Lung (tissue), 12 donors: Measurements from ENCODE around the gene NFKBIE. TPM values are rescaled to one million over a fixed set of nuclear protein-coding genes. Genes with fewer than 3 reads are reported as not detected.

Experiments
- ATAC-seq: fragments of 200-7000 bp; cut with Tn5 transposase; one replicate; pipeline ENCODE4 v1.9.1; 2020; ENCODE audit warnings: moderate number of reproducible peaks; ENCODE audit not compliant: insufficient read depth, low FRiP score
- DNase-seq, 3 donors: peaks; one replicate each; pipeline ENCODE4 v3.0.0-alpha.2; 2013 to 2017
- H3K27ac ChIP-seq, 2 donors: one replicate each; pipeline ENCODE4 v1.5.1; 2013; ENCODE audit warnings: mild to moderate bottlenecking in 2 of 2, moderate library complexity in 2 of 2, control low read depth in 1 of 2, inconsistent platforms in 1 of 2, low read depth in 1 of 2, low read length in 1 of 2
- H3K27me3 ChIP-seq, 3 donors: one replicate each; pipeline ENCODE4 v1.5.1; 2013; ENCODE audit warnings: low read length in 2 of 3; ENCODE audit not compliant: control insufficient read depth in 3 of 3, insufficient read depth in 3 of 3
- H3K36me3 ChIP-seq, 4 donors: one replicate each; pipeline ENCODE4 v1.5.1; 2013; ENCODE audit warnings: low read length in 4 of 4, mild to moderate bottlenecking in 1 of 4, moderate library complexity in 1 of 4; ENCODE audit not compliant: control insufficient read depth in 4 of 4, insufficient read depth in 4 of 4
- H3K4me1 ChIP-seq, 5 donors: one replicate each; pipeline ENCODE4 v1.5.1; 2013; ENCODE audit warnings: low read length in 5 of 5, mild to moderate bottlenecking in 2 of 5, moderate library complexity in 1 of 5; ENCODE audit not compliant: control insufficient read depth in 5 of 5, insufficient read depth in 5 of 5
- H3K4me3 ChIP-seq: one replicate; pipeline ENCODE4 v1.5.1; 2013; ENCODE audit warnings: mild to moderate bottlenecking, control low read depth, moderate library complexity
- H3K9ac ChIP-seq, 2 donors: one replicate each; pipeline ENCODE4 v1.5.1; 2013; ENCODE audit warnings: low read length in 2 of 2, control low read depth in 1 of 2; ENCODE audit not compliant: insufficient read depth in 1 of 2
- H3K9me3 ChIP-seq, 4 donors: one replicate each; pipeline ENCODE4 v1.5.1; 2013; ENCODE audit warnings: low read length in 3 of 4, mild to moderate bottlenecking in 1 of 4, moderate library complexity in 1 of 4; ENCODE audit not compliant: control insufficient read depth in 4 of 4, insufficient read depth in 3 of 4
- WGBS, 2 donors: extraction: QIAGEN DNeasy Blood & Tissue Kit; methylation state at CpG; one replicate each; pipeline ENCODE4 v1.1.7; 2013; 5-methylcytosine and 5-hydroxymethylcytosine counted together
- polyA plus RNA-seq, 2 donors: library from polyadenylated mRNA; stranded (reverse); fragments of 200-250 nt; gene quantifications; one replicate each; pipeline ENCODE4 v1.2.1, GENCODE V29; 2013
- total RNA-seq, 2 donors: library from RNA; depleted of rRNA in 1 of 2; stranded (reverse); fragments of >200 nt in 1 of 2; gene quantifications; one replicate each; pipeline ENCODE4 v1.2.1, GENCODE V29; 2014 to 2021
- TF ChIP-seq, protein P1 (sequence below): IDR thresholded peaks from 2 replicates; pipeline ENCODE4 v1.5.1; 2012; ENCODE audit warnings: mild to moderate bottlenecking; ENCODE audit errors: control extremely low read depth, extremely low read depth
- donor health status: control.
- donor health status: control.
- donor health status: Bipolar disorder and iron deficiency.
- donor health status: healthy.
- donor health status: DM: yes; HTN: yes; CAD: no.

The NFKBIE gene
- total and polyA plus RNA-seq, 4 donors, result 13.1 to 40.6 (median 20.4) TPM

GRCh38 chr6:44257025-44257752, 8.2 kb downstream of the NFKBIE start, which contains the start of gene SLC35B2:
Gene SLC35B2 (minus strand): TSS chr6:44257528. CDS start chr6:44257410, 118 bp downstream.
- WGBS, 2 donors, result 1% methylated on average over 68 to 80 of the region's 80 CpGs
- peak within 1 kb of the TSS; percentile 83 for H3K4me3 ChIP-seq
- peaks cover 0 to 19% (median 5%) of the 10 kb centered on the region in 5 donors for H3K4me1 ChIP-seq
- ATAC-seq (peak; percentile 75), DNase-seq (peak; percentile 87 to 92 (median 88))
- peaks cover 18 to 45% (median 32%) of the 10 kb centered on the region in 4 donors for H3K36me3 ChIP-seq
- peak within 1 kb of the TSS; percentile 50 to 52 for H3K9ac ChIP-seq
- H3K27me3 ChIP-seq, result no peaks in the 10 kb centered on the region
- H3K9me3 ChIP-seq, result no peaks in the 10 kb centered on the region
- H3K27ac ChIP-seq, result peak within 1 kb of the TSS; percentile 89
- TF ChIP-seq, protein P1, sequence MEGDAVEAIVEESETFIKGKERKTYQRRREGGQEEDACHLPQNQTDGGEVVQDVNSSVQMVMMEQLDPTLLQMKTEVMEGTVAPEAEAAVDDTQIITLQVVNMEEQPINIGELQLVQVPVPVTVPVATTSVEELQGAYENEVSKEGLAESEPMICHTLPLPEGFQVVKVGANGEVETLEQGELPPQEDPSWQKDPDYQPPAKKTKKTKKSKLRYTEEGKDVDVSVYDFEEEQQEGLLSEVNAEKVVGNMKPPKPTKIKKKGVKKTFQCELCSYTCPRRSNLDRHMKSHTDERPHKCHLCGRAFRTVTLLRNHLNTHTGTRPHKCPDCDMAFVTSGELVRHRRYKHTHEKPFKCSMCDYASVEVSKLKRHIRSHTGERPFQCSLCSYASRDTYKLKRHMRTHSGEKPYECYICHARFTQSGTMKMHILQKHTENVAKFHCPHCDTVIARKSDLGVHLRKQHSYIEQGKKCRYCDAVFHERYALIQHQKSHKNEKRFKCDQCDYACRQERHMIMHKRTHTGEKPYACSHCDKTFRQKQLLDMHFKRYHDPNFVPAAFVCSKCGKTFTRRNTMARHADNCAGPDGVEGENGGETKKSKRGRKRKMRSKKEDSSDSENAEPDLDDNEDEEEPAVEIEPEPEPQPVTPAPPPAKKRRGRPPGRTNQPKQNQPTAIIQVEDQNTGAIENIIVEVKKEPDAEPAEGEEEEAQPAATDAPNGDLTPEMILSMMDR, result peak; percentile 48

- peak overlapping the region in 1 of 2 donors; percentile 1 for H3K9ac ChIP-seq
- H3K27ac ChIP-seq, result peak overlapping the region; percentile 89
- TF ChIP-seq, protein P1, result no peak
- H3K4me3 ChIP-seq, result peak overlapping the region; percentile 83
- H3K9me3 ChIP-seq, result no peaks in the 10 kb centered on the region
- WGBS, 2 donors, result 1% methylated on average over 10 to 12 of the region's 12 CpGs
- no peaks in the 10 kb centered on the region for H3K27me3 ChIP-seq
- H3K36me3 ChIP-seq, result peaks cover 22 to 44% (median 35%) of the 10 kb centered on the region in 4 donors
- H3K4me1 ChIP-seq, result peaks cover 0 to 19% (median 5%) of the 10 kb centered on the region in 5 donors
- DNase-seq (no peak), ATAC-seq (peak; percentile 3)
Observed at GRCh38 chr6:44256775-44257024, 8.7 kb downstream of the NFKBIE start.

- ATAC-seq (peak; percentile 2), DNase-seq (no peak)
- H3K27me3 ChIP-seq, result no peaks in the 10 kb centered on the region
- WGBS, 2 donors, result 26 to 27% methylated on average over 15 of the region's 15 CpGs
- H3K9ac ChIP-seq, result peak overlapping the region in 1 of 2 donors; percentile 1
- H3K4me1 ChIP-seq, result peaks cover 0 to 19% (median 5%) of the 10 kb centered on the region in 5 donors
- TF ChIP-seq, protein P1, result no peak
- H3K9me3 ChIP-seq, result no peaks in the 10 kb centered on the region
- peak overlapping the region; percentile 89 for H3K27ac ChIP-seq
- H3K4me3 ChIP-seq, result peak overlapping the region; percentile 83
- peaks cover 27 to 43% (median 36%) of the 10 kb centered on the region in 4 donors for H3K36me3 ChIP-seq
Observed at GRCh38 chr6:44255871-44256774, 9.2 kb downstream of the NFKBIE start.
